HCT116 (cell line): ENCODE measurements around the gene RPS15A. TPM values are rescaled to one million over a fixed set of nuclear protein-coding genes. Genes with fewer than 3 reads are reported as not detected.

Source experiments
- ATAC-seq: fragments of 200-7000 bp; cut with Tn5 transposase; 2 replicates; pipeline ENCODE4 v1.9.1; 2020; ENCODE audit warnings: mild to moderate bottlenecking, moderate library complexity
- BruUV-seq: library from RNA; stranded (reverse); fragments of 400-500 nt; replicated peaks from 2 replicates; lab custom pipeline; 2021; lab: Mats Ljungman, UMichigan
- CTCF ChIA-PET: fragments of 300-600 bp; sonication (Branson Sonifier 250); formaldehyde crosslinking; loops from one replicate; lab custom pipeline; 2021; ENCODE audit warnings: antibody characterized with exemption; lab: Charles Lee
- POLR2A ChIA-PET: fragments of 300-600, 350-600 bp; sonication (Branson Sonifier 250); formaldehyde crosslinking; loops from one replicate; lab custom pipeline; 2021; ENCODE audit warnings: antibody characterized with exemption; lab: Charles Lee
- RAD21 ChIA-PET, 2 experiments: fragments of 300-600 bp; sonication (Branson Sonifier 250); formaldehyde crosslinking; loops; one replicate each; lab custom pipeline; 2023; ENCODE audit warnings: low total read pairs in 2 of 2; ENCODE audit not compliant: uncharacterized antibody in 2 of 2, unreplicated experiment in 2 of 2, low non-redundant PET in 1 of 2; lab: Charles Lee
- DNase-seq: peaks from one replicate; pipeline ENCODE4 v3.0.0-alpha.2; 2010; ENCODE audit warnings: low read depth, low spot score
- H2AFZ ChIP-seq: fragments of 200-600 bp; shearing (Covaris generic), sonication (generic); 2 replicates; pipeline ENCODE4 v1.6.1; 2017; ENCODE audit warnings: low read depth, mixed run types, mixed read lengths, antibody characterized with exemption, low read length; ENCODE audit not compliant: poor library complexity, severe bottlenecking
- H3K27ac ChIP-seq: 2 replicates; pipeline ENCODE4 v1.5.1; 2012; ENCODE audit warnings: low read depth, low read length
- H3K27me3 ChIP-seq: fragments of 200-600 bp; sonication (generic); 2 replicates; pipeline ENCODE4 v1.6.1; 2016; ENCODE audit warnings: mixed run types, low read length, mixed read lengths; ENCODE audit not compliant: insufficient read depth
- H3K36me3 ChIP-seq, 2 experiments: fragments of 200-500 bp in 1 of 2; fragments of 200-600 bp in 1 of 2; sonication (Bioruptor generic) in 1 of 2; sonication (generic) in 1 of 2; 2 replicates each; pipeline versions ENCODE4 v1.5.1 to v1.6.1; 2014 to 2016; ENCODE audit warnings: low read length in 2 of 2, inconsistent platforms in 1 of 2, mixed read lengths in 1 of 2, mixed run types in 1 of 2; ENCODE audit not compliant: insufficient read depth in 2 of 2, control insufficient read depth in 1 of 2
- H3K4me1 ChIP-seq, 2 experiments: fragments of 200-600 bp in 1 of 2; sonication (generic) in 1 of 2; 2 replicates each; pipeline versions ENCODE4 v1.5.1 to v1.6.1; 2012 to 2017; ENCODE audit warnings: low read length in 2 of 2, inconsistent platforms in 1 of 2, mild to moderate bottlenecking in 1 of 2, mixed read lengths in 1 of 2, mixed run types in 1 of 2, moderate library complexity in 1 of 2; ENCODE audit not compliant: insufficient read depth in 2 of 2, control insufficient read depth in 1 of 2
- H3K4me2 ChIP-seq: fragments of 200-600 bp; sonication (generic); 2 replicates; pipeline ENCODE4 v1.6.1; 2017; ENCODE audit warnings: mixed run types, low read length, mixed read lengths
- H3K4me3 ChIP-seq, 2 experiments: fragments of 200-600 bp in 1 of 2; sonication (generic) in 1 of 2; replicated peaks in 1 of 2; 2 replicates each; pipeline ENCODE4 v1.5.1; 2011 to 2016; ENCODE audit warnings: low read length in 2 of 2, control low read depth in 1 of 2, low read depth in 1 of 2, mild to moderate bottlenecking in 1 of 2, mixed read lengths in 1 of 2, mixed run types in 1 of 2
- H3K79me2 ChIP-seq: fragments of 200-600 bp; sonication (generic); 2 replicates; pipeline ENCODE4 v1.6.1; 2017; ENCODE audit warnings: mild to moderate bottlenecking, mixed run types, low read length, moderate library complexity, mixed read lengths; ENCODE audit not compliant: insufficient read depth
- H3K9ac ChIP-seq: fragments of 200-600 bp; sonication (generic); 2 replicates; pipeline ENCODE4 v1.6.1; 2016; ENCODE audit warnings: low read length, mixed read lengths
- H3K9me2 ChIP-seq: fragments of 200-600 bp; sonication (generic), shearing (Covaris generic); 2 replicates; pipeline ENCODE4 v1.6.1; 2017; ENCODE audit warnings: mixed run types, mild to moderate bottlenecking, moderate library complexity; ENCODE audit not compliant: insufficient read depth
- H3K9me3 ChIP-seq, 2 experiments: fragments of 200-500 bp in 1 of 2; fragments of 200-600 bp in 1 of 2; sonication (Bioruptor generic) in 1 of 2; sonication (generic) in 1 of 2; 2 replicates each; pipeline ENCODE4 v1.6.1; 2014 to 2017; ENCODE audit warnings: low read length in 2 of 2, mixed read lengths in 2 of 2, inconsistent platforms in 1 of 2, low read depth in 1 of 2, mild to moderate bottlenecking in 1 of 2, mixed run types in 1 of 2, moderate library complexity in 1 of 2; ENCODE audit not compliant: control insufficient read depth in 1 of 2, insufficient read depth in 1 of 2
- H4K20me1 ChIP-seq: fragments of 200-600 bp; sonication (generic), shearing (Covaris generic); 2 replicates; pipeline ENCODE4 v1.6.1; 2017; ENCODE audit warnings: mixed run types, mild to moderate bottlenecking, moderate library complexity; ENCODE audit not compliant: insufficient read depth
- CEBPB ChIP-seq: IDR thresholded peaks from 2 replicates; pipeline ENCODE4 v1.6.1; 2012; ENCODE audit warnings: low read depth
- CTCF ChIP-seq, 3 experiments: fragments of 200-600 bp in 1 of 3; sonication (generic) in 1 of 3; IDR thresholded peaks in 2 of 3; conservative IDR thresholded peaks in 1 of 3; 2 replicates each; pipeline ENCODE4 v1.5.1; 2012 to 2017; ENCODE audit warnings: low read depth in 2 of 3, low read length in 2 of 3, antibody characterized with exemption in 1 of 3, borderline replicate concordance in 1 of 3, control low read depth in 1 of 3, mild to moderate bottlenecking in 1 of 3, mixed read lengths in 1 of 3, mixed run types in 1 of 3, moderate library complexity in 1 of 3; ENCODE audit not compliant: insufficient read depth in 1 of 3
- FOSL1 ChIP-seq: IDR thresholded peaks from 2 replicates; pipeline ENCODE4 v1.6.1; 2012; ENCODE audit warnings: low read depth
- MAX ChIP-seq: IDR thresholded peaks from 2 replicates; pipeline ENCODE4 v1.6.1; 2012
- POLR2AphosphoS5 ChIP-seq: IDR thresholded peaks from 2 replicates; pipeline ENCODE4 v1.6.1; 2011; ENCODE audit warnings: mild to moderate bottlenecking, low read depth, low read length, moderate library complexity
- REST ChIP-seq: IDR thresholded peaks from 2 replicates; pipeline ENCODE4 v1.6.1; 2012; ENCODE audit warnings: low read depth
- SRF ChIP-seq: IDR thresholded peaks from 2 replicates; pipeline ENCODE4 v1.6.1; 2012; ENCODE audit warnings: low read depth
- TCF7L2 ChIP-seq: IDR thresholded peaks from 2 replicates; pipeline ENCODE4 v1.7.0; 2011; ENCODE audit warnings: borderline replicate concordance, inconsistent platforms; ENCODE audit not compliant: insufficient read depth, insufficient read length; ENCODE audit errors: extremely low read depth
- YY1 ChIP-seq: IDR thresholded peaks from 2 replicates; pipeline ENCODE4 v1.6.1; 2011; ENCODE audit warnings: low read length, low read depth, moderate library complexity, mild to moderate bottlenecking; ENCODE audit not compliant: insufficient replicate concordance; ENCODE audit errors: extremely low read depth
- ZBTB33 ChIP-seq: IDR thresholded peaks from 2 replicates; pipeline ENCODE4 v1.6.1; 2011; ENCODE audit warnings: mild to moderate bottlenecking, low read length, moderate library complexity; ENCODE audit not compliant: insufficient replicate concordance; ENCODE audit errors: extremely low read depth
- ZFX ChIP-seq: fragments of 450-650 bp; IDR thresholded peaks from 2 replicates; pipeline ENCODE4 v1.6.1; 2017
- ZNF274 ChIP-seq: fragments of 200-500 bp; sonication (Bioruptor generic); IDR thresholded peaks from 2 replicates; pipeline ENCODE4 v1.6.1; 2014; ENCODE audit warnings: mild to moderate bottlenecking, low read depth, low read length, inconsistent platforms
- intact Hi-C: fragments of 100-400 bp; cut with micrococcal nuclease; formaldehyde crosslinking; loops from 2 replicates; pipeline ENCODE4 v1.10.0; 2022
- total RNA-seq: library from RNA; stranded (reverse); gene quantifications from one replicate; pipeline ENCODE4 v1.2.1, GENCODE V29; 2021; ENCODE audit not compliant: unreplicated experiment

Gene RPS15A
- total RNA-seq, 1 experiment from 2014 or later, result 1,686 TPM

DNA sequence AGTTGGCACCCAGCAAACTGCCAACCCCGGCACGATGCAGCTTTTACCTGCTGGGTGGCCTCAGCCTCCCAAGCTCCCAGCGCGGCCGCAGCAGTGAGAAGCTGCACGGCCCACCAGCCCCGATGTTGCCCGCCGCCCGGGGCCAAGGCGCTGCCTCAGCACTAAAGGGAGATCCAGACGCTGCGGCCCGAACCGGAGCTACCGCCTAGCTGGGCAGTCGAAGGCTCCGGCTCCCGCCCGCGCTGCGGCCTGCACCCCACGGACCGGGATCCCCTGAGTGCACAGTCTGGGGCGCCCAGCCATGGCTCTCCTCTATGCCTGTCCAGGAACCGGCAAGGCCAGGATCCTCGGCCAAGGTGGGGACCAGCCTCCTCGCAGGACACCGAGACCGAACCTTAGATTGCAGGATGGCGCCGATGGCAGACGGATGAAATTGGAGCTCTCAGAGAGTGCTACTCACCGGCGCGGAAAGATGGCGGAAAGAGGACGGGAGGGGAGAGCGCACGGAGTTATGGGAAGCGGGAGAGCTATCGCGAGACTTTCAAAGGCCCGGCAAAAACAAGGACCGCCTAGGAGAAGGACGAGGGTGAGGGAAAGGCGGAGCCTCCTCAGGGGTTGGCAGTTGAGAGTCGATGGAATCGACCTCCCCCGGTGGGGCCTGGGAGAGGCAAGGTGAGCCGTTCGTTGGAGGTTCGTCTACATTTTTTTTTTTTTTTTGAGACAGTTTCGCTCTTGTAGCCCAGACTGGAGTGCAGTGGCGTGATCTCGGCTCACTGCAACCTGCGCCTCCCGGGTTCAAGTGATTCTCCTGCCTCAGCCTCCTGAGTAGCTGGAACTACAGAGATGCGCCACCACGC, at the start of gene RPS15A (continued):
- TF ChIP-seq REST (no peak), POLR2AphosphoS5 (peak; percentile 97), SRF (peak; percentile 93)

DNA sequence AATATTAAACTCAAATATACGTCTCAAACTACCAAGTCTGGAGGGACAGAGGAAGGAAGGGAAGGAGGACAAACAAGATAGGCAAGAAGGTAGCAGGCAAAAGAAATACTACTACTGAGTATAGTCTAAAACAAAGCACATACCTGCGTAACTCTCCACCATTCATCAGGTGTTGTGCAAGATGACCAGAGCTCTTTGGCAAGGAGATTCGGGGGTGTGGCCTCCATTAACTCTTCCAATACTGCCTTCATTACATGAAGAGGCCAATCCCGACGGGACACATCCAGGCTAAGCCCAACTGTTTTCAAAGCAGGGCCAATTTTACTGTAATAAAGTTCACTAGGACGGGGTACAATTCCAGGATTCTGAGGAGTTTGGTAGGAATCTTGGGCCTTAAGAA, 49.4 kb upstream of the RPS15A start:
- ChIA-PET RAD21 (no interaction called here), POLR2A (no interaction called here), CTCF (no interaction called here)
- no peaks in the 10 kb centered on the region for H3K4me1 ChIP-seq
- ATAC-seq, result no peak
- DNase-seq, result no peak
- no peaks in the 10 kb centered on the region for H3K27me3 ChIP-seq
- no peak overlapping the region for H3K4me3 ChIP-seq
- no peaks in the 10 kb centered on the region for H3K9me2 ChIP-seq
- no peaks in the 10 kb centered on the region; the same call in 1 of the 2 replicates for H4K20me1 ChIP-seq
- H3K36me3 ChIP-seq, result peaks cover 66 to 69% of the 10 kb centered on the region in 2 experiments
- no peak overlapping the region for H2AFZ ChIP-seq
- no peak overlapping the region for H3K4me2 ChIP-seq
- intact Hi-C loops, result no loop called here
- H3K79me2 ChIP-seq, result peaks cover 12% of the 10 kb centered on the region; the same call in 1 of the 2 replicates
- TF ChIP-seq ZNF274, result no peak
- no peak for TF ChIP-seq CTCF (IDR thresholded peaks at IDR 0.05 in 2 of 3, conservative IDR thresholded peaks at IDR 0.05 in 1 of 3; ENCODE audit: borderline replicate concordance in 1 of 3, insufficient read depth in 1 of 3, low read depth in 2 of 3, low read length in 2 of 3)
- no peak for TF ChIP-seq CEBPB
- no peak for TF ChIP-seq ZFX
- TF ChIP-seq MAX, result no peak
- TF ChIP-seq TCF7L2, result no peak
- no peak for TF ChIP-seq YY1
- TF ChIP-seq FOSL1, result no peak
- TF ChIP-seq ZBTB33, result no peak
- H3K27ac ChIP-seq, result no peak overlapping the region
- no TSS peak for BruUV-seq
- H3K9ac ChIP-seq, result no peak overlapping the region
- H3K9me3 ChIP-seq, result no peaks in the 10 kb centered on the region
